ENCODE measurements around the gene ACLY. TPM values are rescaled to one million over a fixed set of nuclear protein-coding genes. Genes with fewer than 3 reads are reported as not detected.

ACLY gene
- total RNA-seq: 379 and 587 TPM in 2 replicates

DNA sequence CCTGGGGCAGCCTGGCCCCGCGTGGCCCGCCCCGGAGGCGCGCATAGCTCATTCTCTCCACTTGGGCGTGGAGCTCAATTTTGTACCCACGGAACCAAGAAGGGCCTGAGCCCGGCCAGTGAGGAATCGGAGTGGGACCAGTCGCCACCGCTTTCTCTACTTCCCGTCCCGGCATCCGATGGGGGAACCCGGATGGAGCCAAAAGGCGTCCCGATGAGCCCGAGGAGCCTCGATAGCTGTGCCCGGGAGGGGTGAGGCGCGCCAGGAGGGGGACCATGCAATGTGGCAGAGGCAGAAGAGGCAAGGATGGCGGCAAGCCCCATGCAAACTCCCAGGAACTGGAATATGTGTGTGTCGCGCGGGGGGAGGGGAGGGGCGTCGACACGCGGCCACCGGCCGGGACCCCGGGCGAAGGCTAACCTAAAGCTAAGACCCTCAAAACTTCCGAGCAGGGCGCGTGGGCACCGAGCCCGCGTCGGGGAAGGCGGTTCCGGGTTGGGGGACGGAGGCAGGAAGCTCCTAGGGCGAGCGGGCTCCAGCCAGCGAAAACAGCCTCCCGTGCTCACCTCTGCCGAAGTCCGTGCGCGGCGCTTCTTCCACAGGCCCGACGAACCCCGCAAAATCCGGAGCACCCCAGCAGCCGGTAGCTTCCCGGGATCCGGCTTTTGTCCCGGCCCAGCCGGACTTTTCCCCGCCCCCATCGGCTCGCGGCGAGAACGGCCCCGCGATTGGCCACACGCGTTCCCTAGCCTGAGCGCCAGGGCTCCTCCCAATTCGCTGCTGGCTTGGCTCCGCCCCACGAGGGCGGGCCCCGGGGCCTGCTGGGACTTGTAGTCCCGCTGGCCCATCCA is at the start of gene ACLY:
TSS of gene ACLY (minus strand) at position 638 of the 851 bp plus-strand sequence. CDS start 5,078 bp downstream, outside the sequence.

GRCh38 chr17:41966463-41967140 is 47.9 kb upstream of the ACLY start, which contains the start of gene CNP:
CNP (plus strand) TSS chr17:41966795; CDS start chr17:41966885, 90 bp downstream.

GRCh38 chr17:41930009-41930832 is 11.5 kb upstream of the ACLY start, which contains the start of gene ODAD4:
ODAD4 (plus strand) TSS chr17:41930617; CDS start chr17:41930724, 107 bp downstream.

GRCh38 chr17:41864836-41865595 is 53.7 kb downstream of the ACLY start, which contains the start of gene KLHL11:
KLHL11 (minus strand) TSS chr17:41865423; CDS start chr17:41865370, 53 bp downstream.

GRCh38 chr17:41837761-41838538 is 80.8 kb downstream of the ACLY start, which contains the start of gene KLHL10:
KLHL10 (plus strand) TSS chr17:41837825; CDS start chr17:41837933, 108 bp downstream.

DNA sequence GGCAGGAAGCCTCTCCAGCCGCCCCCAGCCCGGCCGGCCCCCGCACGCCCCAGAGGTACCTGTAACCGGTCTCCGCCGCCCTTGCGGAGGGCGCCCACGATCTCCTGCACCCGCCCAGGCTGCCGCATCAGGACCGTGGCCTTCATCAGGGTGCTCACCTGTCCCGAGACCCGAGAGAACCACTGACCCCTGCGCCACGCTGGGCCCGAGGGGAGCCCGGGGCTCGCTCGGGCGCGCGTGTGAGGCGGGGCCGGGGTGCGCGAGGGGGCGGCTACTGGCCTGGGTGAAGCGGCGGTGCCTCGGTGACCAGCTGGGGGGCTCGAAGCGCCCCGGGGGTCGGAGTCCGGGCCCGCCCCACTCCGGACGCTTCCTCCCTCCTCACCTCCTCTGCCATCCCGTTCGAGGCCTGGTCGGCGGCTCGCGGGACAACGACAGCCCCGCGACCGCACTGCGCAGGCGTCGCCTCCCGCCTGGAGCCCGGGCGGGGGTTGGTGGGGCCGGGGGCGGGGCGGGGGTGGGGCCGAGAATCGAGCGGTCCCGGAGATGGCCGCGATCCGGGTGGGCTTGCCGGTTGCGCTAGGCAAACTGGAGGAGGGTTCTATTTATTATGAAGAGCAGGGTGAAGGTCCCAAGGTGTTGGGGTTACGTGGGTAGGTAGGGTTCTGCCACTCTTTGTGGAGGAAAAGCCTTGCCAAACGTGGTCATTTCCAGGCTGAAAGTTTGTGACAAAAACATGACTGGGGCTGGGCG is 82.8 kb downstream of the ACLY start, which contains the start of gene NT5C3B:
TSS of gene NT5C3B (minus strand) at position 433 of the 750 bp plus-strand sequence. CDS start at position 394, 39 bp downstream.

Other genes with a start within 250 kb of the ACLY start
- 203 and 238 TPM in 2 replicates for gene EIF1, start 230.1 kb downstream of the ACLY start, total RNA-seq
- gene GAST, start 206.6 kb downstream of the ACLY start, total RNA-seq: not detected in 2 replicates
- 0.18 TPM in 1 of 2 replicates, not detected in the other for gene HAP1, start 184.3 kb downstream of the ACLY start, total RNA-seq
- 12.8 and 32.9 TPM in 2 replicates for gene JUP, start 132.2 kb downstream of the ACLY start, total RNA-seq
- gene P3H4, start 107.0 kb downstream of the ACLY start, total RNA-seq: 146 and 214 TPM in 2 replicates
- gene FKBP10, start 105.9 kb downstream of the ACLY start, total RNA-seq: 1,225 and 1,584 TPM in 2 replicates
- 35.4 and 44.5 TPM in 2 replicates for gene NT5C3B, start 82.7 kb downstream of the ACLY start, total RNA-seq
- 0.28 TPM in 1 of 2 replicates, not detected in the other for gene KLHL10, start 81.1 kb downstream of the ACLY start, total RNA-seq
- gene KLHL11, start 53.5 kb downstream of the ACLY start, total RNA-seq: 30.0 and 32.6 TPM in 2 replicates
- gene ODAD4, start 11.7 kb upstream of the ACLY start, total RNA-seq: 0.30 and 0.37 TPM in 2 replicates
- gene CNP, start 47.8 kb upstream of the ACLY start, total RNA-seq: 37.7 and 51.1 TPM in 2 replicates
- gene DNAJC7, start 98.5 kb upstream of the ACLY start, total RNA-seq: 65.3 and 71.3 TPM in 2 replicates
- gene NKIRAS2, start 101.1 kb upstream of the ACLY start, total RNA-seq: 20.8 and 29.6 TPM in 2 replicates
- under 0.01 and 0.09 TPM in 2 replicates for gene C17orf113, start 131.7 kb upstream of the ACLY start, total RNA-seq
- not detected in 2 replicates for gene ZNF385C, start 179.5 kb upstream of the ACLY start, total RNA-seq
- gene DHX58, start 193.8 kb upstream of the ACLY start, total RNA-seq: 6.8 and 10.3 TPM in 2 replicates
- gene KAT2A, start 202.4 kb upstream of the ACLY start, total RNA-seq: 10.7 and 16.7 TPM in 2 replicates
- gene HSPB9, start 203.9 kb upstream of the ACLY start, total RNA-seq: 0.14 TPM in 1 of 2 replicates, not detected in the other
- gene RAB5C, start 236.0 kb upstream of the ACLY start, total RNA-seq: 63.0 and 86.9 TPM in 2 replicates

Measured in smooth muscle cell of the umbilical artery (primary cell).